Bronchial epithelial cell (primary cell): ENCODE results near the gene ELMO2. TPM values are rescaled to one million over a fixed set of nuclear protein-coding genes. Genes with fewer than 3 reads are reported as not detected.

ENCODE experiments used
- DNase-seq: peaks from one replicate; pipeline ENCODE4 v3.0.0-alpha.2; 2010; ENCODE audit warnings: low read depth
- FAIRE-seq: peaks from 2 replicates; lab custom pipeline; 2011; peaks lifted over from hg19 to GRCh38; lab: Jason Lieb, UNC
- H3K27me3 ChIP-seq: 2 replicates; pipeline ENCODE4 v1.5.1; 2011; ENCODE audit warnings: low read length; ENCODE audit not compliant: control insufficient read depth, insufficient read depth
- H3K36me3 ChIP-seq: 2 replicates; pipeline ENCODE4 v1.5.1; 2011; ENCODE audit warnings: low read length; ENCODE audit not compliant: control insufficient read depth, insufficient read depth
- H3K4me3 ChIP-seq: 2 replicates; pipeline ENCODE4 v1.5.1; 2011; ENCODE audit warnings: mild to moderate bottlenecking, low read depth, low read length, control low read depth
- total RNA-seq: library from RNA; depleted of rRNA; stranded (reverse); fragments of >200 nt; gene quantifications from 2 replicates; pipeline ENCODE4 v1.2.1, GENCODE V29; 2014
- TF ChIP-seq, protein P1 (sequence below): IDR thresholded peaks from 2 replicates; pipeline ENCODE4 v1.5.1; 2011; ENCODE audit warnings: mild to moderate bottlenecking, moderate library complexity, low read length, control low read depth, inconsistent platforms; ENCODE audit not compliant: insufficient read depth, severe bottlenecking

Gene ELMO2
- total RNA-seq, 1 donor from 2014 or later = 15.5 TPM

DNA sequence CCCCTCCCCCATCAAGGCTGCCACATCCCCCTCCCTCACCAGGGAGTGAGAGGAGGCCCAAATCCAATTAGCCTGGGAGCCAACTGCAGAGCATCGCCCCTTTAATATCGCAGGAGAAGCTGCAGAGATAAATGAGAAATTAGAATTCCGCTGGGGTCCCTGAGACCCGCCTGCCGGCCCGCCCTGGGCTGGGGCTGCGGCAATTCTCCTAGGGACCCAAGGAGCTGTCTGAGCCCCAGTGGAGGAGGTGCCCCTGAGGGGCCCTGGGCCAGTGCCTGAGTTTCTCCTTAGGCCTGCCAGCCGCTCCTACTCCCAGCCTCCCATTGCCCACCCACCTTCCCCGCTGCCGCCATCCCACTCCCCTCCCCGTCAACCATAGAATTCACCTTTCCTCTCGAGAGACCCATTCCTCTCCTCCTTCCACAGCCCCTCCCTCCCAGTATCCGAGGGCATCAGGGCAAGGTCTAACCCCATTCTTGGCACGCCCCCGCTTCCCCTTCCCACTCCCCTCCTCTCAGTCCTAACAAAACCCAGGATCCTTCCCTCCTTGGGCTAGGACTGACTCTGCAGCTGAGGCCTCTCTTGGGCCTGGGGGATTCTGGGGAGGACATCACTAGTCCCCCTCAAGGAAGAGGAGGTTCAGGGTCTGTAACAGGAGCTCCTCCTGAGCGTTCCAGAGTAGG is 78.1 kb downstream of the ELMO2 start:
- TF ChIP-seq, protein P1, sequence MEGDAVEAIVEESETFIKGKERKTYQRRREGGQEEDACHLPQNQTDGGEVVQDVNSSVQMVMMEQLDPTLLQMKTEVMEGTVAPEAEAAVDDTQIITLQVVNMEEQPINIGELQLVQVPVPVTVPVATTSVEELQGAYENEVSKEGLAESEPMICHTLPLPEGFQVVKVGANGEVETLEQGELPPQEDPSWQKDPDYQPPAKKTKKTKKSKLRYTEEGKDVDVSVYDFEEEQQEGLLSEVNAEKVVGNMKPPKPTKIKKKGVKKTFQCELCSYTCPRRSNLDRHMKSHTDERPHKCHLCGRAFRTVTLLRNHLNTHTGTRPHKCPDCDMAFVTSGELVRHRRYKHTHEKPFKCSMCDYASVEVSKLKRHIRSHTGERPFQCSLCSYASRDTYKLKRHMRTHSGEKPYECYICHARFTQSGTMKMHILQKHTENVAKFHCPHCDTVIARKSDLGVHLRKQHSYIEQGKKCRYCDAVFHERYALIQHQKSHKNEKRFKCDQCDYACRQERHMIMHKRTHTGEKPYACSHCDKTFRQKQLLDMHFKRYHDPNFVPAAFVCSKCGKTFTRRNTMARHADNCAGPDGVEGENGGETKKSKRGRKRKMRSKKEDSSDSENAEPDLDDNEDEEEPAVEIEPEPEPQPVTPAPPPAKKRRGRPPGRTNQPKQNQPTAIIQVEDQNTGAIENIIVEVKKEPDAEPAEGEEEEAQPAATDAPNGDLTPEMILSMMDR = no peak
- Histone ChIP-seq H3K36me3 (no peaks in the 10 kb centered on the region), H3K4me3 (no peak overlapping the region), H3K27me3 (peaks cover 3% of the 10 kb centered on the region)
- no peak for DNase-seq
- no peak for FAIRE-seq

DNA sequence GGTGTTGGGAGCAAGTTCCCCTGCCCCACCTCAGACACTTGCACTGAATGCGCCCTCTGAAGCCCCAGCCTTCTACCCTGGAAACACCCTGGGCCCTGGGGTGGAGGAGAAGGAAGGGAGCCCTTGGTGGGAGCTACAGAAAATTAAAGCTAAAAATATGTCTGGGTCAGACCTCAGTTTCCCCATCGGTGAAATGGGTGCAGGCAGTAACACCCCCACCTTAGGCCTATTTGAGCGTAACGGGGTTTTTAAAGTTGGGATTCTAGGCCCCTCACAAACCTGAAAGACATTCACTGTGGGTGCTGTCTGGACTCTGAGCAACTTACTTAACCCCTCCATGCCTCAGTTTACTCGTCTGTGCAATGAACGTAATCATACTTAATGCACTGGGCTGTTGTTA is 78.9 kb downstream of the ELMO2 start:
- DNase-seq (no peak), FAIRE-seq (no peak)
- Histone ChIP-seq H3K36me3 (no peaks in the 10 kb centered on the region), H3K27me3 (peaks cover 3% of the 10 kb centered on the region), H3K4me3 (no peak overlapping the region)
- TF ChIP-seq, protein P1 = no peak

DNA sequence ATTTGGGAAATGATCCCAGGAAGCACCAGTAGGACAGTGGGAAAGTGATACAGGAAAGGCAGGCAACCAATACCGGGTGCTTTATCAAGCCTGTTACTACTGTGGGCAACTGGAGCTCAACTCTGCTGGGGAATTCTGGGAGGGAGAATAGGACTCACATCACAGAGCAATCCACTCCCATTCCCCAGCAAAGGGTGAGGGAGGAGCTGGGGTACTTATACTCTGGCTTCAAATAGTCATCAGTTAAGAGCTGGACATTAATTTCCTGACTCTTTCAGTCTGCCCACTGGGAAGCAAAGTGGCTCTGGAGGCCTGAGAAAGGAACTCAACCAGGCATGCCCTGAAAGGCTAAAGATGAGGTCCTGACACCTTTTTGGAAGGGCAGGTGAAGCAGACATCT is 80.6 kb downstream of the ELMO2 start:
- Histone ChIP-seq H3K27me3 (peaks cover 8% of the 10 kb centered on the region), H3K4me3 (no peak overlapping the region), H3K36me3 (no peaks in the 10 kb centered on the region)
- TF ChIP-seq, protein P1 = no peak
- FAIRE-seq (no peak), DNase-seq (no peak)

DNA sequence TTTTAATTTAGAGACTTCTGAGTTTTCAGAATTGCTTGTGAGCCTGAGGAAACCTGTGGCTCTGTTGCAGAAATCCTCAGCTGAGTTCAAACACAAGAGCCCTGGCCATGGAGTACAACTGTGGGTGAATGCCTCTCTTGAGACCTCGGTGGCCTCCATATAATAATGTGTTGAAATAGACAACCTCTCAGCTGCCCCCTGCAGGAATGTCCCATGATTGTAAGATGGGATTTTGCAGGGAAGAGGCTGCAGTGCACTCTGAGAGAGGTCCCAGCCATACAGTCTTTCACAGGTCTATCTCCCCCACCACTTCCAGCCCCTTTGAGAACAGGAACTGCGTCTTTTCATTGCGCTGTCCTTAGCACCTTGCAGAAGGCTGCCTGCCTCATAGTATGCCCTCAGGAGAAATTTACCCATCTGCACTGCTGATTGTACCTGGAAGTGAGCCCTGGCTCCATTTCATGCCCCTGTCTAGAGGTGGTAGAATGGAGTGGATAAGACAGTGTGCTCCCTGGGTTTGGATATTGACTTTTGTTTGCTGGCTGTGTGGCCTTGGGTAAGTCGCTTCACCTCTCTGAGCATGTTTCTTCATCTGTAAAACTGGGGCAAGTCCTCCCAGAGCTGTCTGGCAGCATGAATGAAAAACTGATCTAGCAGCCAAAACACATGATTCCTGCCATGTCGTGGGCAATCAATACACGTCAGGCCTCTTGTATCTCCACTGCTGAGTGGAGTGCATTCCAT is 81.3 kb downstream of the ELMO2 start:
- Histone ChIP-seq H3K4me3 (no peak overlapping the region), H3K36me3 (no peaks in the 10 kb centered on the region), H3K27me3 (peaks cover 8% of the 10 kb centered on the region)
- FAIRE-seq = no peak
- peak; percentile 35 for DNase-seq
- TF ChIP-seq, protein P1 = peak; percentile 49

DNA sequence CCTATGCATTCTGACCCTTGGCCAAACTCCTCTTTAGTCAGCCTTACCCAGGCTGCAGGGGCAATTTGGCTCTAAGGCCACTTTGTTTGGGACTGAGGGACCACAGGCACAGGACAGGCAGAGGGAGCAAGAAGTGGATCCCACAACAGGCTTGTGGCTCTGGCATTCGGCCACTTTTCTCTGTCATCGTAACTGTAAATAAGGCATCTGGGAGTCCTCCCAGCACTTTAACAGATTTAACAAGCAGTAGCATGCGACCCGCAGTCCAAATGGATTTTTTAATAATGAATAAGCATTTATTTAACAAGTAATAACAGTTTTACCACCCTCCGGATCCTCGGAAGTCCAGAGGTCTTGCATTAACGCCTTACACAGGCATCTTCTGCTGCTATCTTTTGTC is 82.0 kb downstream of the ELMO2 start:
- H3K36me3 ChIP-seq = no peaks in the 10 kb centered on the region
- no peak for FAIRE-seq
- no peak for DNase-seq
- TF ChIP-seq, protein P1 = no peak
- H3K27me3 ChIP-seq = peaks cover 5% of the 10 kb centered on the region
- no peak overlapping the region for H3K4me3 ChIP-seq
